Stimulated activated CD4-positive, alpha-beta T cell treated with anti-CD3 and anti-CD28 coated beads, Interleukin-12 subunit alpha, Interleukin-12 subunit beta, amount 100 ng/mL, for 24 hours (primary cell): ENCODE measurements around the gene TYW1.
"Not testable (repeated sequence)": the region's sequence is repeated elsewhere in the genome, so short reads cannot be mapped to it uniquely, and the experiment has no call there.

Experiments used
- DNase-seq, 2 experiments: peaks; one replicate each; pipeline ENCODE4 v3.0.0-alpha.2; 2020; ENCODE audit warnings: low read depth in 2 of 2

Gene TYW1

GRCh38 chr7:67134912-67135311 lies 138.3 kb downstream of the TYW1 start:
- DNase-seq = not testable (repeated sequence)

- DNase-seq = not testable (repeated sequence)
Observed at GRCh38 chr7:67135617-67136486, 139.2 kb downstream of the TYW1 start.

- not testable (repeated sequence) for DNase-seq
Observed at GRCh38 chr7:67137489-67137888, 140.9 kb downstream of the TYW1 start.

- DNase-seq = not testable (repeated sequence)
Observed at GRCh38 chr7:67139876-67140275, 143.2 kb downstream of the TYW1 start.

- DNase-seq = not testable (repeated sequence)
Observed at GRCh38 chr7:67141001-67141400, 144.4 kb downstream of the TYW1 start.

- not testable (repeated sequence) for DNase-seq
Observed at GRCh38 chr7:67143091-67143786, 146.6 kb downstream of the TYW1 start.

GRCh38 chr7:67145581-67146193 lies 149.1 kb downstream of the TYW1 start:
- not testable (repeated sequence) for DNase-seq

- DNase-seq = not testable (repeated sequence)
Observed at GRCh38 chr7:67149131-67149530, 152.5 kb downstream of the TYW1 start.

- DNase-seq = not testable (repeated sequence)
Observed at GRCh38 chr7:67154374-67154773, 157.7 kb downstream of the TYW1 start.

- DNase-seq = not testable (repeated sequence)
Observed at GRCh38 chr7:67156064-67156463, 159.4 kb downstream of the TYW1 start.

- DNase-seq = not testable (repeated sequence)
Observed at GRCh38 chr7:67163285-67163684, 166.7 kb downstream of the TYW1 start.

GRCh38 chr7:67171151-67171550 lies 174.5 kb downstream of the TYW1 start:
- not testable (repeated sequence) for DNase-seq

- DNase-seq = not testable (repeated sequence)
Observed at GRCh38 chr7:67176730-67177129, 180.1 kb downstream of the TYW1 start.

- DNase-seq = not testable (repeated sequence)
Observed at GRCh38 chr7:67178915-67179688, 182.5 kb downstream of the TYW1 start.

- DNase-seq = not testable (repeated sequence)
Observed at GRCh38 chr7:67182956-67183750, 186.5 kb downstream of the TYW1 start.

GRCh38 chr7:67184912-67185659 lies 188.5 kb downstream of the TYW1 start:
- DNase-seq = not testable (repeated sequence)

- not testable (repeated sequence) for DNase-seq
Observed at GRCh38 chr7:67185660-67186129, 189.1 kb downstream of the TYW1 start.

GRCh38 chr7:67189160-67189559 lies 192.5 kb downstream of the TYW1 start:
- DNase-seq = not testable (repeated sequence)

- DNase-seq = not testable (repeated sequence)
Observed at GRCh38 chr7:67189801-67190465, 193.3 kb downstream of the TYW1 start.
